ENCODE results near the gene CMSS1. TPM values are rescaled to one million over a fixed set of nuclear protein-coding genes. Genes with fewer than 3 reads are reported as not detected.

The CMSS1 gene
- total RNA-seq, 2 experiments from 2014 or later = 95.6 to 97.2 TPM

DNA sequence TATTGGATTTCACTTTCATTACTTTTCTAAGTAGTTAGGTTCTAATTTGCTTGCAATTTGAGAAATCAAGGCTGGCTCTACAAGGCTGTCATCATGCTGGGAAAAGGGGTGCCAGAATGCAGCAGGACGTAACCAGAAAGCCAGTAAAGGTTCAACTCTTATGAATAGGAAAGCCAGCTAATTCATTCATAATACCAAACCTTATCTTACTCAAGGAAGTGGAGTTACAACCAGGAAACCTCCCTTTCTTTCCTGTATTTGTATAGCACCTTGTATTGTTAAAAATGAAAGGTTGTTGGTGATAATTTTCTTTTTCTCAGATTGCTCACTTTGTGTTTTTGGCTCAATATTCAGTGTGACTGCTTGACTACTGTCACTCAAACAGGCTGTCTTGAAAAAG, 187.3 kb downstream of the CMSS1 start:
- H3K4me3 Mint-ChIP-seq = no peak overlapping the region
- CTCF ChIA-PET = no interaction called here
- no peak overlapping the region for H3K27ac Mint-ChIP-seq
- POLR2A ChIA-PET = no interaction called here
- no peaks in the 10 kb centered on the region for H3K36me3 Mint-ChIP-seq
- peaks cover 4% of the 10 kb centered on the region for H3K4me1 Mint-ChIP-seq (ENCODE audit: low read depth)
- DNase-seq = no peak
- no peaks in the 10 kb centered on the region for H3K27me3 Mint-ChIP-seq
- intact Hi-C loops (cut with micrococcal nuclease) = no loop called here
- H3K9me3 Mint-ChIP-seq = no peaks in the 10 kb centered on the region

DNA sequence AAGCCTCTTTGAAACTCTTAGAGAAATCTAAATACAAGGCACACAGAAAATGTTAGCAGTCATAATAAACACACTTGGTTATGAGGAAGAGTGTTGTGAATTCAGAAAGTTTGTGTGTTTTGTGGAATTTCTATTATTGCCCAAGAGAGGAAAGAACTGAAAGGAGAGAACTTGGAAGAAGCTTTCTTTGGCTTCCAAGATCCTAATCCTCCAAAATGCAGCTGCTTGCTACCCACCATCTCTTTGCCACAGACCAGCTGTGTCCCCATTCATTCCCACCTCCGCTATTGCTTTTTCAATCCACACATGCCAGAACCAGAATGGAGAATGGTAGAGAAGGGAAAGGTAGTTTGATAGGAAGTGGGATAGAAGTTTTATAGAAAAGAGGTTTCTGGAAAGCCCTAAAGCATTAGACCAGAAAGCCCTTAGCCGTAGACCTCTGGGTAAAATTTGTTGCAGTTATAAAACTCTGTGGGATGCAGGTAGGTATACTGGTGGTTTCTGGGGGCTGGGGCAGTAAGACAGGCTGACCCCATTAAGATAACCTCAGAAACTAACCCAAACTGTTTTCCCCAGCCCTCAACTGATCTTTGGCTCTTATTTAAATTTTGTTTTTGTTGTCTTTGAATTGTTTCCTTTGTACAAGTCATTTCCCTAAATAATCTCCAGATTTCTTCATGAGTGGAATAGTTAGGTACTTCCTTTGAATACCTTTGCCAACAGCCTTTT, 188.2 kb downstream of the CMSS1 start:
- no peaks in the 10 kb centered on the region for H3K27me3 Mint-ChIP-seq
- ChIA-PET CTCF (no interaction called here), POLR2A (no interaction called here)
- peaks cover under 1% of the 10 kb centered on the region for H3K36me3 Mint-ChIP-seq
- intact Hi-C loops (cut with micrococcal nuclease) = no loop called here
- H3K9me3 Mint-ChIP-seq = no peaks in the 10 kb centered on the region
- no peak for DNase-seq
- H3K4me1 Mint-ChIP-seq (ENCODE audit: low read depth) = peaks cover 4% of the 10 kb centered on the region
- no peak overlapping the region for H3K27ac Mint-ChIP-seq
- no peak overlapping the region for H3K4me3 Mint-ChIP-seq

DNA sequence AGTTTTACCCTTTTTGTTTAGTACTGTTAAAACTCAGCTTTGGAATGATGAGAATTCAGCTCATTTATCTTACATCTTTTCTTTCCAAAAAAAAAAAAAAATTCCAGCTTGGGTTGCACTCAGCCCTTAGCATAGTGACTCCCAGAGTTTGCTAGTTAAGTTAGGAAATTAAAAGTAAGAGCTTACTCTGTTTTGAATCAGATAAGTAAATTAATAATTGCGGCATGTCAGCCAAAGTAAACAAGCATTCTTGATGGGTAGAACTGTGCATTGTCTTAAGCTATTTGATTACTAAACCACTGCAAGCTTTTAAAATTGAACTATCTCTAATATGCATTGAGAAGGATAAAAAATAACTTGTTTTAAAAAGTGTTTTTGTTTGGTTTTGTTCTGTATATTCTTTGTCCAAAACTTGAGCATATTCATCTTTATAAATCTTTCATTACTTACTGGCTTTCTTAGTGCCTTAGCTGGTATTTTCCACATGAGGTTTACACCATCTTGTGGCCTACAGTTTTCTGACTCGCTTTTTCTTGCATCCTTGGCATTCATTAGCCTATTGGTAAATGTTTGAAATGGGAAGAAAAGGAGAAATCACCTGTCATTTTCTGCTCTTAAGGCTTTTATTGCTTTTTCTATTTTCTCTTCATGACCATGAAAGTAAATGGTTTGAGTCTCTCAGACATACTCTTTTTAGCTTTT, 189.1 kb downstream of the CMSS1 start:
- ChIA-PET POLR2A (no interaction called here), CTCF (interaction anchor here (0.6 kb wide), 1 partner anchor 202 kb away, joined by 3 read pairs; no protein-coding TSS in a partner anchor)
- H3K36me3 Mint-ChIP-seq = peaks cover 7% of the 10 kb centered on the region
- H3K4me1 Mint-ChIP-seq (ENCODE audit: low read depth) = peaks cover 4% of the 10 kb centered on the region
- DNase-seq = no peak
- no peak overlapping the region for H3K27ac Mint-ChIP-seq
- intact Hi-C loops (cut with micrococcal nuclease) = no loop called here
- H3K4me3 Mint-ChIP-seq = no peak overlapping the region
- no peaks in the 10 kb centered on the region for H3K9me3 Mint-ChIP-seq
- no peaks in the 10 kb centered on the region for H3K27me3 Mint-ChIP-seq

DNA sequence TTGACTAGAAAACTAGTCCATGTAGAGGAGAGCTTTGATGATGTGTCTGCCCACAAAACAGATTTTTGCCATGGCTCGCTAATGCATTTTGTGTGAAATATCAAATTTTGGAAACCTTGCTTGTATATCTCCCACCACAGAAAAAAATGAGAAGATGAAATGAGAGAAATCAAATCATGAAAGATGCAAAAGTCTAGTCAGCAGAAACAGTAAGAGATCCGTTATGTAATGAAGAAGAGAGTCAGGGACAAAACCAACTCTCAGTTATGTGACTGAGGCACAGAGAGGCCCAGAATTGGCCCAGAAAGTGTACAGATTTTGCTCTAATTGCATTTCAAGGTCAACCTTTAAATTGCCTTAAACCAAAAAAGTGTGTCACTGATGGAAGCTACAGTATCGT, 189.7 kb downstream of the CMSS1 start:
- CTCF ChIA-PET = no interaction called here
- Mint-ChIP-seq H3K27ac (no peak overlapping the region), H3K27me3 (no peaks in the 10 kb centered on the region), H3K9me3 (no peaks in the 10 kb centered on the region), H3K4me1 (ENCODE audit: low read depth) (peaks cover 4% of the 10 kb centered on the region), H3K36me3 (peaks cover 7% of the 10 kb centered on the region), H3K4me3 (no peak overlapping the region)
- intact Hi-C loops (cut with micrococcal nuclease) = no loop called here
- no peak for DNase-seq
- POLR2A ChIA-PET = no interaction called here

DNA sequence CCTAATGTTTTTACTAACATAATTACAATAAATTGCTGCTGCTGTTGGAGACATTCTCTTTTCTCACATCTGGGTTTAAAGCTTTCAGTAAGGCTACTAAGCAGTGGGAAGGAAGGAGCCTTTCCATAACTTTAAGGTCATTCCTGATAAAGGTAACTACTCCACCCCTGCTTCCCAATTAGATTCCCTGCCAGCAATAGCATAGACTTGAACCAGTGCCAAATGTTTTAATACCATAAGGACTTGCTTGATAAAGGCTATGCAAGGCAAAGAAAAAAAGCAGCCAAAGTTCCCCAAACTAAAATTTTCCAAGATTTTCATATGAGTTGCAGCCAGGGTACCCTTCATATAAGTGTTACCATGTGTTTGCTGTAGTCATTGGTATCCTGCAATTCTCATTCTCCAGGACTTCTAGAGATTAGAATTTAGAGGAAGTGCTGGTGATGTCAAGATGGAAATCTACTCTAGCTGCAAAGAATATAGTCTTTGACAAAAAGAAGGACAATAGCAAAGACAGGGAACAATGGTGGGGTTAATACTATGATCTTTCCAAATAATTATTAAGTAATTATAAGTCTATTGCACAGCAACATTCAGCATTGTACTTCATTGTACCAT, 190.5 kb downstream of the CMSS1 start:
- POLR2A ChIA-PET = no interaction called here
- Mint-ChIP-seq H3K4me1 (ENCODE audit: low read depth) (no peaks in the 10 kb centered on the region), H3K27me3 (no peaks in the 10 kb centered on the region), H3K9me3 (no peaks in the 10 kb centered on the region), H3K36me3 (peaks cover 7% of the 10 kb centered on the region), H3K27ac (no peak overlapping the region), H3K4me3 (no peak overlapping the region)
- no peak for DNase-seq
- CTCF ChIA-PET = no interaction called here
- intact Hi-C loops (cut with micrococcal nuclease) = no loop called here

DNA sequence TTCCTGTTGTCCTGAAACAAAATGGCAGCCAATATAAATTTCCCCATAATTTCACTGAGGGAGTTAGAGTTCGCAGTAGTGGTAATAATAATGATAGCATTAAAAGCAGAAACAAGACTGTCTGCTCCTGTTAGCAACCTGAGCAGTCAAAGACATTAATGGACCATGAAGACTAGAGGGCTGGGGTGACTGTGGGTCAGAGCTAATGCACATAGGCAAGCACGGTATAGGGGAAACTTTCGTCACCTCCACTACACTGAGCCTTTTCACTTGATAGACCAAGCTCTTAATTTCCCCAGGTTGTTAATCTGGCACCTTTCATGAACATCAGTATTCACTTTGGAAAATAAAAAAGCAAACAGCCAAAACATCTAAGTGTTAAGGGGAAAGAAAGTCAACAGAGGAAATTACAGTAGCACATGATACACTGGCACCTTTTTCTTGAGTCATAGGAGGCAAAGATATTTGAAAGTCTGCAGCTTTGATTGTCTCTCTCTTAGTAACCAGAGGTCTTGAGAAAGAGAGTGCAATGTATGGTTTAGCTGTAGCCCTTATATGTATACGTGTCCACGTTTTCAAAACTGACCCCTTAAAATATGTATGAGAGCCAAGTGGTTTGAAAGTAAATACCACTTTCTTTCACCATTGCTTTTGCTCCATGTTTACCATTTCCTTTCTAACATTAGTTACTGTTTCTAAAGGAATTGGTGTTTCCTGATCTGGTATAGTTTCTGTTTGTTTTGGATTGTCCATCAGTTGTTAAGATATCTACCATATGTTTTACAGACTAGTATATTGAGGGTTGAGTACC, 191.8 kb downstream of the CMSS1 start:
- H3K4me1 Mint-ChIP-seq (ENCODE audit: low read depth) = no peaks in the 10 kb centered on the region
- H3K27ac Mint-ChIP-seq = no peak overlapping the region

DNA sequence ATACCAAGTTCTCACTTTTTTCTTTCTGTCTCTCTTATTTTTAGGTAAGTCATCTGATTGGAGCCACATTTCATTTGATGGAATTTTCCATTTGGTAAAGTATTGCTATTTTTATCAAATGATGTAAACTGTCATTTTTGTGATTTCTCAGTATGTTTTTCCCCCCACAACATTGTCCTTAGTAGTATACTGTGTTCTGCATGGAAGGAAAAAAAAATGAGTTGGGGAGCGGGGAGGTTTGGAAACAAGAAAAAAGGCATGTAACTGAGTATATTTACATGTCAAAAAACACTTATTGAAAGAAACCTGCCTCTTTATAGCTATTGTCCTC, 192.4 kb downstream of the CMSS1 start:
- no peak overlapping the region for H3K27ac Mint-ChIP-seq
- H3K27me3 Mint-ChIP-seq = no peaks in the 10 kb centered on the region
- H3K36me3 Mint-ChIP-seq = peaks cover 13% of the 10 kb centered on the region
- POLR2A ChIA-PET = no interaction called here
- H3K4me3 Mint-ChIP-seq = no peak overlapping the region
- CTCF ChIA-PET = no interaction called here
- no peak for DNase-seq
- intact Hi-C loops (cut with micrococcal nuclease) = no loop called here
- H3K4me1 Mint-ChIP-seq (ENCODE audit: low read depth) = no peaks in the 10 kb centered on the region
- H3K9me3 Mint-ChIP-seq = peaks cover 3% of the 10 kb centered on the region

More for the DNA sequence above, 191.8 kb downstream of the CMSS1 start:
- Mint-ChIP-seq H3K4me3 (no peak overlapping the region), H3K36me3 (peaks cover 10% of the 10 kb centered on the region), H3K9me3 (no peaks in the 10 kb centered on the region), H3K27me3 (no peaks in the 10 kb centered on the region)
- ChIA-PET CTCF (no interaction called here), POLR2A (no interaction called here)
- DNase-seq = no peak
- intact Hi-C loops (cut with micrococcal nuclease) = no loop called here

DNA sequence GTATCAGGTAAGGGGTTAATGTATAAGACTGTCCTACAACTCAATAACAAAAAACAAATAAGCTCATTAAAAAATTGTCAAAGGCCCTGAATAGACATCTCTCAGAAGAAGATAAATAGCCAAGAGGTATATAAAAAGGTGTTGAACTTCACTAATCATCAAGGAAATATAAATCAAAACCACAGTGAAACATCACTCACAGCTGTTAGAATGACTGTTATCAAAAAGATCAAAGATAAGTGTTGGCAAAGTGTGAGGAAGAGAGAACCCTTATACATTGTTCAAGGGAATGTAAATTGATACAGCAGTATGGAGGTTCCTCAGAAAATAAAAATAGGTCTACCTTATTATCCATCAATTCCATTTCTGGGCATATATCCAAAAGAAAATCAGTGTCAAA, 201.1 kb downstream of the CMSS1 start:
- DNase-seq = no peak
- ChIA-PET CTCF (no interaction called here), POLR2A (no interaction called here)
- no peaks in the 10 kb centered on the region for H3K4me1 Mint-ChIP-seq (ENCODE audit: low read depth)
- no peak overlapping the region for H3K4me3 Mint-ChIP-seq
- H3K27me3 Mint-ChIP-seq = no peaks in the 10 kb centered on the region
- H3K27ac Mint-ChIP-seq = no peak overlapping the region
- H3K9me3 Mint-ChIP-seq = peaks cover 5% of the 10 kb centered on the region
- intact Hi-C loops (cut with micrococcal nuclease) = no loop called here
- peaks cover 19% of the 10 kb centered on the region for H3K36me3 Mint-ChIP-seq

DNA sequence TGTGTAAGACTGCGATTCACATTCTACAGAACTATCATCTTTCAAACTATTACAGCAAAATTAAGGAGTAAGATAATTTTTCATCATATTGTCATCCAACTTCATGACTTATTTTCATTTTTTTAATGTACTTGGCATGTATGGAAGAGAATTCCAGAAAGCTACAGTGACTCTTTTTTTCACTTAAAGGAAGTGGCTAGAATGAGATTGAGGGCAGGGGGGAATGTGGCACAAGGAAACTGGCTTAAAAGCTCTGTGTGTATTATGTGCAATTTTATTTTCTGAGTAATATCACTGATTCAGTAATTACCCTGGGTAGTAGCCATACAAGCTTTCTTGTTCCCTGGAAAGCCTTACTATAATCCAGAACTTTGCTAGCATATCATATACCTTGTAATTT, 202.1 kb downstream of the CMSS1 start:
- Mint-ChIP-seq H3K27me3 (no peaks in the 10 kb centered on the region), H3K4me1 (ENCODE audit: low read depth) (no peaks in the 10 kb centered on the region), H3K27ac (no peak overlapping the region), H3K9me3 (peaks cover 5% of the 10 kb centered on the region), H3K4me3 (no peak overlapping the region), H3K36me3 (peaks cover 20% of the 10 kb centered on the region)
- DNase-seq = no peak
- intact Hi-C loops (cut with micrococcal nuclease) = no loop called here
- ChIA-PET POLR2A (no interaction called here), CTCF (interaction anchor here (0.9 kb wide), 1 partner anchor 230 kb away, joined by 3 read pairs; no protein-coding TSS in a partner anchor)

DNA sequence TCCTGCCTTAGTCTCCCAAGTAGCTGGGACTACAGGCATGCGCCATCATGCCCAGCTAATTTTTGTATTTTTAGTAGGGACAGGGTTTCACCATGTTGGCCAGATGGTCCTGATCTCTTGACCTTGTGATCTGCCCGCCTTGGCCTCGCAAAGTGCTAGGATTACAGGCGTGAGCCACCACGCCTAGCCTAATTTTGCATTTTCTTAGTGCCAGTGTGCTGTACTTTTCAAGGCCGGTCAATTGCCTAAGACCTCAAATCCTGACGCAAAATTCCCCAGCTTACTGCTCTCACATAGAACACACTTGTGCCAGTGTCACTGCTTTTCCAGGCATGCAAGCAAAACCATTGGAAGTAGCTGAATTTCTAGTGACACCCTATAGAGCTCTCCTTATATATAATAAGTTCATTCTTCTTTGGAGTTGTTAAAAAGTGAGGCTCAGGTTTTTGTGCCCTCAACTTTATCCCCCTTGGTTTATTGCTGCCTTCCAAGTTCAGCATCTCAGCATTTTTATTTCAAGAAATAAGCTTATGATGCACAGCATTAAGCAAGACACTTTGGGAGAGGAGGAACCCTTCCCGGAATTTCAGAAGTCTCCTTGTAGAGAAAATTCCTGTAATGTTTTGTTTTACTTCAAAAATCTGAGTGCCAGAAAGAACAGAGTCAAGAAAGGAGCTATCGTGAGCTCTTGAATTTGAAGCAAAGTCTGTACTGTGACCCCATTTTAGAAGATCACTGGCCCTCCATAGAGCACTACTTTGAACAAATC, 203.4 kb downstream of the CMSS1 start:
- Mint-ChIP-seq H3K27me3 (no peaks in the 10 kb centered on the region), H3K9me3 (no peaks in the 10 kb centered on the region), H3K4me1 (ENCODE audit: low read depth) (no peaks in the 10 kb centered on the region), H3K27ac (no peak overlapping the region), H3K4me3 (no peak overlapping the region), H3K36me3 (peaks cover 13% of the 10 kb centered on the region)
- CTCF ChIA-PET = interaction anchor here (1.1 kb wide), 1 partner anchor 189 kb away, joined by 3 read pairs; no protein-coding TSS in a partner anchor
- POLR2A ChIA-PET = interaction anchor here (0.5 kb wide), 1 partner anchor 52 kb away, joined by 3 read pairs; no protein-coding TSS in a partner anchor
- intact Hi-C loops (cut with micrococcal nuclease) = no loop called here
- DNase-seq = no peak

DNA sequence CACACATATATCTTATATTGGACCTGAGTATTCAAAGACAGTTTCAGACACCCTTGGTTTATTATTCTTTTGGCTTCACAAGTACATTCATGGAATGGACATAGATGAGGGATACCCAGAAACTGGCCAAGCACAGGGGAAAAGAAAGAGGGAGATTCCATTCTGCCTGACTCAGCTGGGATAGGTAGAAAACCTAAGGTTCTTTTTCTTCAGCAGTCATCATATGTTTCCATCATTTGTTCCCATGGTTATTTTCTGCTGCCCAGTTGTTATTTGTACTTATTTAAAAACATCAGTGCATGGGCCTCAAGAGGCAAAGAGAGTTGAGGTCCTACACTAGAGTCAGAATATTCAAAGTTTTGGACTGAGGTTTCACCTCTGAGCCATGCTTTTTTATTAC, 204.8 kb downstream of the CMSS1 start:
- Mint-ChIP-seq H3K9me3 (no peaks in the 10 kb centered on the region), H3K27me3 (no peaks in the 10 kb centered on the region), H3K36me3 (peaks cover 10% of the 10 kb centered on the region), H3K4me3 (no peak overlapping the region), H3K27ac (no peak overlapping the region), H3K4me1 (ENCODE audit: low read depth) (no peaks in the 10 kb centered on the region)
- intact Hi-C loops (cut with micrococcal nuclease) = no loop called here
- ChIA-PET POLR2A (no interaction called here), CTCF (interaction anchor here (0.6 to 1.1 kb wide), 2 partner anchors 68 to 191 kb away, joined by 3 read pairs; no protein-coding TSS in a partner anchor)
- DNase-seq = no peak

DNA sequence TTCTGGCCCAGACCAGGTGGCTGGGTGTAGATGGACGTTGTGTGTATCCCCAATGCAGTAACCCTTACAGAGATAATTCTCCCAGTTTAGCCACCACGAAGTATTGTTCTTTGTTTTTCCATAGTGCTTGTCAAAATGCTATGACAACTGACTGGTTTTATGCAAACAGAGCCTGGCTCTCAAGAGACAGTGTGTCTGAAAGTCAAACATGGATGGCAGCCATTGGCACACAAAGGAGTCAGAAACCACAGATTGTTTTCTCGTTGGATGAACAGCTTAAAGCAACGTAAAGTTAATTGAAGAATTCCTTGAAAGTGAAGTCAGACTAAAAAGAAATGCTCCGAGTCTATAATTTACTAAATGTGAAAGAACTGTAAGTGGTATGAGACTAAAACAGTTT, 205.5 kb downstream of the CMSS1 start:
- Mint-ChIP-seq H3K4me1 (ENCODE audit: low read depth) (no peaks in the 10 kb centered on the region), H3K27me3 (no peaks in the 10 kb centered on the region), H3K27ac (no peak overlapping the region), H3K4me3 (no peak overlapping the region), H3K9me3 (no peaks in the 10 kb centered on the region), H3K36me3 (peaks cover 10% of the 10 kb centered on the region)
- ChIA-PET CTCF (no interaction called here), POLR2A (no interaction called here)
- no peak for DNase-seq
- intact Hi-C loops (cut with micrococcal nuclease) = no loop called here
